Endothelial cell of umbilical vein (primary cell): Measurements from ENCODE around the gene LGI2. TPM values are rescaled to one million over a fixed set of nuclear protein-coding genes. Genes with fewer than 3 reads are reported as not detected.

Experiments
- BruUV-seq: library from RNA; stranded (reverse); fragments of 400-500 nt; replicated peaks from 2 replicates; lab custom pipeline; 2021; lab: Mats Ljungman, UMichigan
- CTCF ChIA-PET: fragments of 300-600, 350-600 bp; sonication (Branson Sonifier 250); formaldehyde crosslinking; loops from one replicate; lab custom pipeline; 2021; ENCODE audit warnings: antibody characterized with exemption, inconsistent platforms; lab: Charles Lee
- POLR2A ChIA-PET: fragments of 300-600, 350-600 bp; sonication (Branson Sonifier 250); formaldehyde crosslinking; loops from one replicate; lab custom pipeline; 2021; ENCODE audit warnings: antibody characterized with exemption, inconsistent platforms; lab: Charles Lee
- DNase-seq: peaks from one replicate; pipeline ENCODE4 v3.0.0-alpha.2; 2011; ENCODE audit warnings: low read depth, low spot score
- FAIRE-seq: peaks from 2 replicates; lab custom pipeline; 2011; peaks lifted over from hg19 to GRCh38; lab: Jason Lieb, UNC
- H2AFZ ChIP-seq: 2 replicates; pipeline ENCODE4 v1.6.0; 2012; ENCODE audit warnings: low read depth, low read length, control low read depth, inconsistent platforms
- H3K27ac ChIP-seq: 2 replicates; pipeline ENCODE4 v1.5.1; 2011; ENCODE audit warnings: low read depth, mild to moderate bottlenecking, control low read depth, low read length, moderate library complexity; ENCODE audit not compliant: insufficient read depth
- H3K27me3 ChIP-seq, 2 experiments: 2 replicates each; pipeline versions ENCODE4 v1.6.0 to v1.6.1; 2011; ENCODE audit warnings: low read length in 2 of 2, mixed read lengths in 1 of 2; ENCODE audit not compliant: control insufficient read depth in 2 of 2, insufficient read depth in 2 of 2
- H3K36me3 ChIP-seq, 2 experiments: 2 replicates in 1 of 2; 3 replicates in 1 of 2; pipeline ENCODE4 v1.5.1; 2011; ENCODE audit warnings: low read length in 2 of 2, mild to moderate bottlenecking in 1 of 2, moderate library complexity in 1 of 2; ENCODE audit not compliant: control insufficient read depth in 2 of 2, insufficient read depth in 2 of 2; ENCODE audit errors: extremely low read depth in 1 of 2
- H3K4me1 ChIP-seq: 3 replicates; pipeline ENCODE4 v1.5.1; 2011; ENCODE audit warnings: mild to moderate bottlenecking, low read length; ENCODE audit not compliant: control insufficient read depth, insufficient read depth; ENCODE audit errors: extremely low read depth
- H3K4me2 ChIP-seq: 2 replicates; pipeline ENCODE4 v1.6.1; 2011; ENCODE audit warnings: low read length, control low read depth, mixed read lengths; ENCODE audit not compliant: insufficient read depth
- H3K4me3 ChIP-seq, 3 experiments: fragments of 200-600 bp in 1 of 3; sonication (generic), shearing (Covaris generic) in 1 of 3; replicated peaks in 1 of 3; 2 replicates each; pipeline ENCODE4 v1.5.1; 2011 to 2016; ENCODE audit warnings: control low read depth in 3 of 3, low read length in 3 of 3, mild to moderate bottlenecking in 2 of 3, inconsistent platforms in 1 of 3, low read depth in 1 of 3, moderate library complexity in 1 of 3; ENCODE audit not compliant: insufficient read depth in 1 of 3
- H3K79me2 ChIP-seq: 2 replicates; pipeline ENCODE4 v1.6.0; 2012; ENCODE audit warnings: low read length, inconsistent platforms; ENCODE audit not compliant: control insufficient read depth, insufficient read depth
- H3K9ac ChIP-seq: replicated peaks from 2 replicates; pipeline ENCODE3; 2011; ENCODE audit warnings: low read length, control low read depth; ENCODE audit not compliant: insufficient read depth; ENCODE audit errors: extremely low read depth
- H3K9me1 ChIP-seq: replicated peaks from 3 replicates; pipeline ENCODE4 v1.6.0; 2011; ENCODE audit warnings: mild to moderate bottlenecking, low read length; ENCODE audit not compliant: control insufficient read depth, insufficient read depth; ENCODE audit errors: extremely low read depth
- H3K9me3 ChIP-seq: replicated peaks from 2 replicates; pipeline ENCODE4 v1.5.1; 2012; ENCODE audit warnings: low read length, inconsistent platforms; ENCODE audit not compliant: control insufficient read depth, insufficient read depth
- H4K20me1 ChIP-seq: replicated peaks from 2 replicates; pipeline ENCODE3; 2011; ENCODE audit warnings: mild to moderate bottlenecking, low read length; ENCODE audit not compliant: control insufficient read depth, insufficient read depth; ENCODE audit errors: extremely low read depth
- EZH2 ChIP-seq: IDR thresholded peaks from 2 replicates; pipeline ENCODE4 v1.6.1; 2012; ENCODE audit warnings: borderline replicate concordance, low read depth, mild to moderate bottlenecking, moderate library complexity, low read length, inconsistent platforms; ENCODE audit not compliant: severe bottlenecking
- FOS ChIP-seq: IDR thresholded peaks from 2 replicates; pipeline ENCODE4 v1.6.1; 2011; ENCODE audit warnings: mild to moderate bottlenecking, low read length, moderate library complexity, borderline replicate concordance; ENCODE audit not compliant: insufficient read depth
- JUN ChIP-seq: IDR thresholded peaks from 2 replicates; pipeline ENCODE4 v1.6.1; 2011; ENCODE audit warnings: borderline replicate concordance, low read depth; ENCODE audit not compliant: insufficient read length, insufficient read depth
- MYC ChIP-seq: IDR thresholded peaks from one replicate; pipeline ENCODE4 v1.6.1; 2011; ENCODE audit warnings: mild to moderate bottlenecking, low read depth, low read length
- POLR2A ChIP-seq: IDR thresholded peaks from 2 replicates; pipeline ENCODE4 v1.6.1; 2012; ENCODE audit warnings: low read depth, mild to moderate bottlenecking, control low read depth, low read length
- POLR2AphosphoS5 ChIP-seq: IDR thresholded peaks from 2 replicates; pipeline ENCODE4 v1.6.1; 2012; ENCODE audit warnings: low read depth, mild to moderate bottlenecking, control low read depth, low read length, moderate library complexity; ENCODE audit not compliant: insufficient read depth
- dilution Hi-C: fragments of 300-500 bp; cut with MboI; formaldehyde crosslinking; loops from one replicate; pipeline ENCODE4 v1.15.0; 2019; ENCODE audit warnings: low sequenced_read_pairs; ENCODE audit not compliant: extremely low pct_ligation_motif_present
- intact Hi-C: fragments of 100-400 bp; cut with micrococcal nuclease; formaldehyde crosslinking; loops from one replicate; pipeline ENCODE4 v1.10.0; 2022
- polyA plus RNA-seq, 4 experiments: library from polyadenylated mRNA; depleted of rRNA in 3 of 4; stranded (reverse) in 3 of 4; unstranded in 1 of 4; fragments of >200 nt; gene quantifications; 2 replicates each; pipeline versions ENCODE4 v1.2.1 to v1.2.3, GENCODE V29; 2011 to 2012; ENCODE audit warnings: missing spikeins in 1 of 4
- total RNA-seq: library from RNA; stranded (reverse); gene quantifications from 2 replicates; pipeline ENCODE4 v1.2.3, GENCODE V29; 2021
- TF ChIP-seq, protein P1 (sequence below): IDR thresholded peaks from 2 replicates; pipeline ENCODE4 v1.6.1; 2011; ENCODE audit not compliant: insufficient read depth, insufficient read length

The LGI2 gene
- total and polyA plus RNA-seq, 2 donors (not counting 3 experiments of a cell fraction or from before 2014, with no cell fraction given): not detected

DNA sequence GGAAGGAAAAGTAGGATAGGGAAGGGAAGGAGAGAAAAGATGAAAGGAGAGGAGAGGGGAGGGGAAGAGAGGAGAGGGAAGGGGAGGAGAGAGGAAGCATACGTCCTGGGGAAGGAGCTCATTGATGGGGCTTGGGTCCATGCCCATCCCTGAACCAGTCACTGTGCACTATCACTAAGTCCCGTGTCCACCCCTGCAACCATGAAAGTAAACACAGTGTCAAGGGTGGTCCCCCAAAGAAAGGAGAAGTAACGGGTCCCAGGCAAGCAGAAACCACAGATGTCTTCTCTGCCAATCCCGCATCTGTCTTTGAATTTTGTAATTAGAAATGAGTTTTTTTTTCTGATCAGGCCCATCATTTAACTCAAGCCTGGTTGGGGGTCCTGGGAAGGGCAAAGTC lies 55.2 kb downstream of the LGI2 start:
- intact Hi-C loops: no loop called here
- Histone ChIP-seq H3K4me3 (no peak overlapping the region), H3K27me3 (peaks cover 2 to 4% of the 10 kb centered on the region in 2 experiments), H3K9ac (no peak overlapping the region), H3K9me1 (no peaks in the 10 kb centered on the region), H3K4me2 (no peak overlapping the region), H3K79me2 (no peaks in the 10 kb centered on the region), H3K9me3 (no peaks in the 10 kb centered on the region), H3K4me1 (peaks cover 17% of the 10 kb centered on the region), H2AFZ (no peak overlapping the region), H3K36me3 (no peaks in the 10 kb centered on the region), H3K27ac (no peak overlapping the region), H4K20me1 (no peaks in the 10 kb centered on the region)
- POLR2A ChIA-PET: no interaction called here
- FAIRE-seq (no peak), DNase-seq (no peak)
- BruUV-seq: no TSS peak
- TF ChIP-seq FOS (no peak), POLR2A (no peak)
- dilution Hi-C loops: no loop called here
- CTCF ChIA-PET: no interaction called here

DNA sequence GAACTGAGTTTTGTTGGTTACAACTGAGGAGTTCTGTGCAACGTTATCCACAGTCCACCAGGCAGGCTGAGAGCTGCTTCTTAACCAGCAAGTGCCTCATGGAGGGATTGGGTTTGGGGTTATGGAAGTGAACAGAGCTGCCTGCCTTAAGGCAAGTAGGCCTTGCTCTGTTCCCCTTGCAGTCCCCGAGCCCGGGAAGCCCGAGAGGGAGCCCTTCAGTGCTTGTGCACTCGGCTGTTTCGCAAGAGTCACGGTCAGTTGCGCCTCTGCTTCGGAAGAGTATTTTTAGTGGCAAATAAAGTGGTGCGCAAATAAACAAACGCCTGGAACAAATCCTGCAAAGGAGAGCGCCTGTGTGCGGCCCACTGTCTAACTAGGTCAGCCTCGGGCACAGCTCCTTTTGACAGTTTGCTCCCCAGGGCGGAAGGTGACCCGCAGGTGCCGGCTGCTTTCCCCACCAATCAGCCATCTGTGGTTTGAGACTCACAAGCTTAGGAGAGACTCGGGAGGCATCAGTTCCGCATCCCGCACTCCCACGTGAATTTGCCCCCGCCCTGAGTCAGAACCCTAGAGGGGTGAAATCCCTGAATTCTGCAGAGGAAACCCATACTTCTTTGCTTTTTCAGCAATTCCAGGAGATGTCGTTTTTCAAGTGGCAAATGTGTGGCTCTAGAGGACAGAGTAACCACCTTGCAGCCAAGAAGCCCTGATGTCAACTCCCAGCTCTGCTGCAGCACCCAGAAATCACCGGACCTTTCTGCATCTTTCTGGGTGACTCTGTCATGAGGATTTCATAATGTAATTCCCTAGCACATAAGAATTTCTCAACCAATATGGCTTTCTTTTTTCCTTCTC lies 56.8 kb downstream of the LGI2 start:
- H3K79me2 ChIP-seq: no peaks in the 10 kb centered on the region
- CTCF ChIA-PET: interaction anchor here (1.6 kb wide), 1 partner anchor 393 kb away, joined by 5 read pairs; no protein-coding TSS in a partner anchor
- TF ChIP-seq EZH2 (no peak), POLR2A (no peak), POLR2AphosphoS5 (no peak), JUN (no peak), MYC (no peak), FOS (no peak)
- TF ChIP-seq, protein P1, sequence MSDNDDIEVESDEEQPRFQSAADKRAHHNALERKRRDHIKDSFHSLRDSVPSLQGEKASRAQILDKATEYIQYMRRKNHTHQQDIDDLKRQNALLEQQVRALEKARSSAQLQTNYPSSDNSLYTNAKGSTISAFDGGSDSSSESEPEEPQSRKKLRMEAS: no peak
- DNase-seq (no peak), FAIRE-seq (no peak)
- peaks cover 2 to 4% of the 10 kb centered on the region in 2 experiments for H3K27me3 ChIP-seq
- peaks cover 7% of the 10 kb centered on the region for H3K4me1 ChIP-seq
- H4K20me1 ChIP-seq: no peaks in the 10 kb centered on the region
- no peak overlapping the region for H3K27ac ChIP-seq
- H3K36me3 ChIP-seq: no peaks in the 10 kb centered on the region
- H2AFZ ChIP-seq: no peak overlapping the region
- H3K4me3 ChIP-seq: no peak overlapping the region
- no peak overlapping the region for H3K4me2 ChIP-seq
- H3K9ac ChIP-seq: no peak overlapping the region
- no TSS peak for BruUV-seq
- dilution Hi-C loops (no loop called here), intact Hi-C loops (no loop called here)
- H3K9me1 ChIP-seq: no peaks in the 10 kb centered on the region
- no peaks in the 10 kb centered on the region for H3K9me3 ChIP-seq
- POLR2A ChIA-PET: no interaction called here
